NB4 (cell line): ENCODE data around the gene OBP2A.

Experiments
- MYC ChIP-seq: IDR thresholded peaks from 2 replicates; pipeline ENCODE4 v1.6.1; 2011; ENCODE audit warnings: low read depth, low read length
- POLR2A ChIP-seq: IDR thresholded peaks from 2 replicates; pipeline ENCODE4 v1.6.1; 2011; ENCODE audit warnings: mild to moderate bottlenecking; ENCODE audit not compliant: insufficient read length; ENCODE audit errors: extremely low read depth
- TF ChIP-seq, protein P1 (sequence below): IDR thresholded peaks from one replicate; pipeline ENCODE4 v1.5.1; 2012; ENCODE audit warnings: low read depth, low read length
- TF ChIP-seq, protein P2 (sequence below): IDR thresholded peaks from 2 replicates; pipeline ENCODE4 v1.6.1; 2011; ENCODE audit warnings: low read depth, low read length

DNA sequence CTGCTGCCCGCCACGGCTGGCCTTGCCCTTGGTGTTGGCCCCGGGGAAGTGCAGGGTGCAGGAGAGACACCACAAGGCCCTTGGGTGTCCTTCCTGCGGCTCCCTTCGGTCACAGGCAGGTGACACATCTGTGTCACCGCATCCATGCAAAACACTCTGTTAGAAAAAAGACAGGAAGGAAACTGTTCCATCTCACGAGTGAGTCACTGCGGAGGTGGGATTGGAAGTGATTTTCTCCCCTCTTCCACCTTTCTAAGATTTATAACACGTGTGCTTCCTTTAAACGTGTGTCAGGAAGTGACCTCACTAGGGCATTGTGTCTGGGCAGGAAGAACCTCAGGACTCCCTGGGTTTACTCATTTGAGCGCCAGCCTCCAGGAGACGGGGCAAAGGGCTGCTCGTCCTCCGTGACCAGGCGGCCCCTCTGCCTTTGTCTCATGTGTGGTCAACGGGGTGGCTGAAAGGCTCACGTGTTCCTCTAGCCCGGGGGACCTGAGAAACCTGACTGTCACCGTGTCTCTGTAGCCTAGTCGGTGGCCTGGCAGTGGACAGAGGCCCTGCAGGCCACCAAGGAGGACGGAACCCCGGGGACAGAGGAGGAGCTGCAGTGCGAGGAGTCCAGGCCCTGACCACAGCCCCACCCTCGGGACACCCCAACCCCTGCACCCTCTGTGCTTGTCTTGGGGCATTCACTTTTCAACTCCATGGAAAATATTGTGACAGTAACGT, 29.6 kb upstream of the OBP2A start:
- TF ChIP-seq, protein P1, sequence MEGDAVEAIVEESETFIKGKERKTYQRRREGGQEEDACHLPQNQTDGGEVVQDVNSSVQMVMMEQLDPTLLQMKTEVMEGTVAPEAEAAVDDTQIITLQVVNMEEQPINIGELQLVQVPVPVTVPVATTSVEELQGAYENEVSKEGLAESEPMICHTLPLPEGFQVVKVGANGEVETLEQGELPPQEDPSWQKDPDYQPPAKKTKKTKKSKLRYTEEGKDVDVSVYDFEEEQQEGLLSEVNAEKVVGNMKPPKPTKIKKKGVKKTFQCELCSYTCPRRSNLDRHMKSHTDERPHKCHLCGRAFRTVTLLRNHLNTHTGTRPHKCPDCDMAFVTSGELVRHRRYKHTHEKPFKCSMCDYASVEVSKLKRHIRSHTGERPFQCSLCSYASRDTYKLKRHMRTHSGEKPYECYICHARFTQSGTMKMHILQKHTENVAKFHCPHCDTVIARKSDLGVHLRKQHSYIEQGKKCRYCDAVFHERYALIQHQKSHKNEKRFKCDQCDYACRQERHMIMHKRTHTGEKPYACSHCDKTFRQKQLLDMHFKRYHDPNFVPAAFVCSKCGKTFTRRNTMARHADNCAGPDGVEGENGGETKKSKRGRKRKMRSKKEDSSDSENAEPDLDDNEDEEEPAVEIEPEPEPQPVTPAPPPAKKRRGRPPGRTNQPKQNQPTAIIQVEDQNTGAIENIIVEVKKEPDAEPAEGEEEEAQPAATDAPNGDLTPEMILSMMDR, result no peak
- TF ChIP-seq POLR2A (no peak), MYC (no peak)
- TF ChIP-seq, protein P2, sequence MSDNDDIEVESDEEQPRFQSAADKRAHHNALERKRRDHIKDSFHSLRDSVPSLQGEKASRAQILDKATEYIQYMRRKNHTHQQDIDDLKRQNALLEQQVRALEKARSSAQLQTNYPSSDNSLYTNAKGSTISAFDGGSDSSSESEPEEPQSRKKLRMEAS, result no peak
